ENCODE measurements around the gene TNFAIP8L1.

Gene TNFAIP8L1

GRCh38 chr19:4691373-4691772 is 52.1 kb downstream of the TNFAIP8L1 start:
- Histone ChIP-seq H4K20me1 (ENCODE audit: insufficient read depth, low read length) (peaks cover 8% of the 10 kb centered on the region), H3K4me3 (ENCODE audit: low read depth in 1 of 2, low read length in 2 of 2) (no peak overlapping the region), H3K4me2 (ENCODE audit: insufficient read depth, low read length) (no peak overlapping the region), H3K79me2 (ENCODE audit: insufficient read depth, low read length) (no peaks in the 10 kb centered on the region), H3K9me3 (ENCODE audit: insufficient read depth, low read length, severe bottlenecking) (no peaks in the 10 kb centered on the region), H3K36me3 (ENCODE audit: insufficient read depth, low read length) (peaks cover 85% of the 10 kb centered on the region), H2AFZ (ENCODE audit: low read depth, low read length) (no peak overlapping the region), H3K27ac (ENCODE audit: low read length) (no peak overlapping the region), H3K4me1 (ENCODE audit: insufficient read depth, low read length) (no peaks in the 10 kb centered on the region), H3K9ac (ENCODE audit: low read depth, low read length) (no peak overlapping the region), H3K27me3 (ENCODE audit: insufficient read depth, low read length, poor library complexity) (no peaks in the 10 kb centered on the region)
- no peak for ATAC-seq (ENCODE audit: insufficient read depth, low read depth)
- no peak for DNase-seq
- TF ChIP-seq EZH2 (IDR thresholded peaks at IDR 0.05; ENCODE audit: borderline replicate concordance, low read depth, low read length, severe bottlenecking) = no peak
- TF ChIP-seq, protein P1, sequence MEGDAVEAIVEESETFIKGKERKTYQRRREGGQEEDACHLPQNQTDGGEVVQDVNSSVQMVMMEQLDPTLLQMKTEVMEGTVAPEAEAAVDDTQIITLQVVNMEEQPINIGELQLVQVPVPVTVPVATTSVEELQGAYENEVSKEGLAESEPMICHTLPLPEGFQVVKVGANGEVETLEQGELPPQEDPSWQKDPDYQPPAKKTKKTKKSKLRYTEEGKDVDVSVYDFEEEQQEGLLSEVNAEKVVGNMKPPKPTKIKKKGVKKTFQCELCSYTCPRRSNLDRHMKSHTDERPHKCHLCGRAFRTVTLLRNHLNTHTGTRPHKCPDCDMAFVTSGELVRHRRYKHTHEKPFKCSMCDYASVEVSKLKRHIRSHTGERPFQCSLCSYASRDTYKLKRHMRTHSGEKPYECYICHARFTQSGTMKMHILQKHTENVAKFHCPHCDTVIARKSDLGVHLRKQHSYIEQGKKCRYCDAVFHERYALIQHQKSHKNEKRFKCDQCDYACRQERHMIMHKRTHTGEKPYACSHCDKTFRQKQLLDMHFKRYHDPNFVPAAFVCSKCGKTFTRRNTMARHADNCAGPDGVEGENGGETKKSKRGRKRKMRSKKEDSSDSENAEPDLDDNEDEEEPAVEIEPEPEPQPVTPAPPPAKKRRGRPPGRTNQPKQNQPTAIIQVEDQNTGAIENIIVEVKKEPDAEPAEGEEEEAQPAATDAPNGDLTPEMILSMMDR (IDR thresholded peaks at IDR 0.05; ENCODE audit: borderline replicate concordance, extremely low read depth, low read length, poor library complexity, severe bottlenecking) = no peak

DNA sequence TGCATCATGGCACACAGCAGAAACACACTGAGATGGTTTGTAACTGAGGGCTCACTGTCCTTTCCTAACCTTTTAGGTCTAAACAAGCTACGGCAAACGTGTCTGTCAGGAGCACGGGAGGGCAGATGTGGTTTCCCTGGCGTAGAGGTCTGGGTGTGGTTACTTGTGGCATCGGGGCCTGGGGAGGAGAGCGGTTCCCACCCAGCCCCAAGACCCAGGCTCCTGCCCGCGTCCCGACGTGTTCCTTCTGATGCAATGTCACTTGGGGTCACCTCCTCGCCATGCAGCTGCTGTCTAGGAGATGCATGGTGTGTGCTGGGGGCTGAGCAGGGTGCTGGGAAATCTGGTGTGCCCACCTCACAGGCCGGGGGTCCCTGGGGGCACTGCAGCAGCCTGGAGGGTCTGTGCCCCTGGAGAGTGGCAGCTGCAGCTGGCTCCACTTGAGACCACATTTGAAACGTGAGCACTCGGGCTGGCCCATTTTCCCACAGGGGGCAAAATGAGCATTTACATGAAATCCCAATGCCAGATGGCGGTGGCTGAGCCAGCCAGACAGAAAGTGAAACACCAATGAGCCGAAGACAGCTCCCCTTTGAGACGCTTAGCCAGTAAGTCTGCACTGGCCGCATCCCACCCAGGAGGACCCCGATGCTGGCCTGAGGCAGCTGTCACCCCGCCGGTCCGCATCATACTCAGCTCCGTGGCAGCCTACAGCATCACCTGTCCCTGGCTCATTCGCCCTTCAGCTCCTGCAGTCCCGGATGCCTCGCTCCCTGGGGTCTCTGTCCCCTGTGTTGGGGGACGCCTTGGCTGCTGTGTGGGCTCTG is 53.1 kb downstream of the TNFAIP8L1 start:
- Histone ChIP-seq H3K79me2 (ENCODE audit: insufficient read depth, low read length) (no peaks in the 10 kb centered on the region), H4K20me1 (ENCODE audit: insufficient read depth, low read length) (peaks cover 8% of the 10 kb centered on the region), H3K4me2 (ENCODE audit: insufficient read depth, low read length) (no peak overlapping the region), H3K27me3 (ENCODE audit: insufficient read depth, low read length, poor library complexity) (no peaks in the 10 kb centered on the region), H3K4me1 (ENCODE audit: insufficient read depth, low read length) (no peaks in the 10 kb centered on the region), H3K36me3 (ENCODE audit: insufficient read depth, low read length) (peaks cover 83% of the 10 kb centered on the region), H3K9ac (ENCODE audit: low read depth, low read length) (no peak overlapping the region), H3K27ac (ENCODE audit: low read length) (no peak overlapping the region), H3K9me3 (ENCODE audit: insufficient read depth, low read length, severe bottlenecking) (no peaks in the 10 kb centered on the region), H3K4me3 (ENCODE audit: low read depth in 1 of 2, low read length in 2 of 2) (no peak overlapping the region), H2AFZ (ENCODE audit: low read depth, low read length) (no peak overlapping the region)
- no peak for ATAC-seq (ENCODE audit: insufficient read depth, low read depth)
- no peak for DNase-seq
- TF ChIP-seq, protein P1 (IDR thresholded peaks at IDR 0.05; ENCODE audit: borderline replicate concordance, extremely low read depth, low read length, poor library complexity, severe bottlenecking) = no peak
- TF ChIP-seq EZH2 (IDR thresholded peaks at IDR 0.05; ENCODE audit: borderline replicate concordance, low read depth, low read length, severe bottlenecking) = no peak

GRCh38 chr19:4693078-4693350 is 53.7 kb downstream of the TNFAIP8L1 start:
- no peak overlapping the region for H3K27ac ChIP-seq (ENCODE audit: low read length)
- H4K20me1 ChIP-seq (ENCODE audit: insufficient read depth, low read length) = peaks cover 10% of the 10 kb centered on the region
- H3K27me3 ChIP-seq (ENCODE audit: insufficient read depth, low read length, poor library complexity) = no peaks in the 10 kb centered on the region
- H3K9me3 ChIP-seq (ENCODE audit: insufficient read depth, low read length, severe bottlenecking) = no peaks in the 10 kb centered on the region
- TF ChIP-seq EZH2 (IDR thresholded peaks at IDR 0.05; ENCODE audit: borderline replicate concordance, low read depth, low read length, severe bottlenecking) = no peak
- TF ChIP-seq, protein P1 (IDR thresholded peaks at IDR 0.05; ENCODE audit: borderline replicate concordance, extremely low read depth, low read length, poor library complexity, severe bottlenecking) = no peak
- no peak overlapping the region for H2AFZ ChIP-seq (ENCODE audit: low read depth, low read length)
- no peak overlapping the region for H3K4me3 ChIP-seq (ENCODE audit: low read depth in 1 of 2, low read length in 2 of 2)
- DNase-seq = no peak
- no peaks in the 10 kb centered on the region for H3K79me2 ChIP-seq (ENCODE audit: insufficient read depth, low read length)
- H3K36me3 ChIP-seq (ENCODE audit: insufficient read depth, low read length) = peaks cover 87% of the 10 kb centered on the region
- no peak overlapping the region for H3K9ac ChIP-seq (ENCODE audit: low read depth, low read length)
- no peaks in the 10 kb centered on the region for H3K4me1 ChIP-seq (ENCODE audit: insufficient read depth, low read length)
- no peak for ATAC-seq (ENCODE audit: insufficient read depth, low read depth)
- H3K4me2 ChIP-seq (ENCODE audit: insufficient read depth, low read length) = no peak overlapping the region
